GM23248 (cell line): Measurements from ENCODE around the gene PRLH.

Source experiments
- EZH2 ChIP-seq: fragments of 200-600 bp; sonication (generic); IDR thresholded peaks from 2 replicates; pipeline ENCODE4 v1.6.1; 2018; ENCODE audit warnings: antibody characterized with exemption, mild to moderate bottlenecking; ENCODE audit not compliant: insufficient read depth, poor library complexity, severe bottlenecking
- EZH2phosphoT487 ChIP-seq: fragments of 200-600 bp; sonication (generic); IDR thresholded peaks from 2 replicates; pipeline ENCODE4 v1.6.1; 2018; ENCODE audit warnings: antibody characterized with exemption, moderate library complexity, mild to moderate bottlenecking, low read depth; ENCODE audit not compliant: insufficient read depth

- TF ChIP-seq EZH2, result no peak
- TF ChIP-seq EZH2phosphoT487, result no peak
Observed at GRCh38 chr2:237599465-237600110, 33.2 kb downstream of the PRLH start.
